ENCODE data around the gene TMEM9.

The TMEM9 gene

DNA sequence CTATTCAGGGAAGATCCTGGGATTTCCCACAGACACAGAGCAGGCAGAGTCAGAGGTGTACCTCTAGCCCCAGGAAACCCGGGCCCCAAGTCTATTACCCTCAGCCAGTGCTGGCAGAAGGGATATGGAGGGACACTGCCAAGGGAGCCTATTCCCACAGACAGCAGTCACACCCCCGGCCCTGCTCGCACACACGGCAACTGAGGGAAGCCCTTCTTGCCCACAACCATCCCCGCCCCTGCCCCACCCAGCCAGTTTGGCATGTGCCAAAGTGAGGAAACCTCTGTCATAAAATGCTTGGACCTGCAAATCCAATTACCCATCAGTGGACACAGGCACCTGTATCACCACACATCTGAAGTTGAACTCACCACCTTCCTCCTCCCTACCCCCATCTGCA is 48.6 kb downstream of the TMEM9 start:
- DNase-seq (ENCODE audit: low read depth in 2 of 2), result no peak

DNA sequence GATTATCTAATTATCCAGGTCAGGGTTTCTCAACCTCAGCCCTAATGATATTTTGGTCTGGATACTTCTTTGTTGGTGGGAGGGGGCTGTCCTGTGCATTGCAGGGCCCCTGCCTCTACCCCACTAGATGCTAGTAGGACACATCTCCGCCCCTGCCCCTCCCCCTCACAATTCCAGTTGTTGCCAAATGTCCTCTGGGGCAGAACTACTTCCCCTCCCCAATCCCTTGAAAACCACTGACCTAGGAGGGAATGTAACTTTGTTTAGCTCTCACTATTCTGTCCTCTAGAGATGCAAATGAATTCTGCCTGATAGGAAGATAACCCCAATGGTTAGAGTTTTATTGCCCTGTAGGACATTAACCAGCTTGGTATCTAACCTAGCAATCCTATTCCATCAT is 50.1 kb downstream of the TMEM9 start:
- no peak for DNase-seq (ENCODE audit: low read depth in 2 of 2)

DNA sequence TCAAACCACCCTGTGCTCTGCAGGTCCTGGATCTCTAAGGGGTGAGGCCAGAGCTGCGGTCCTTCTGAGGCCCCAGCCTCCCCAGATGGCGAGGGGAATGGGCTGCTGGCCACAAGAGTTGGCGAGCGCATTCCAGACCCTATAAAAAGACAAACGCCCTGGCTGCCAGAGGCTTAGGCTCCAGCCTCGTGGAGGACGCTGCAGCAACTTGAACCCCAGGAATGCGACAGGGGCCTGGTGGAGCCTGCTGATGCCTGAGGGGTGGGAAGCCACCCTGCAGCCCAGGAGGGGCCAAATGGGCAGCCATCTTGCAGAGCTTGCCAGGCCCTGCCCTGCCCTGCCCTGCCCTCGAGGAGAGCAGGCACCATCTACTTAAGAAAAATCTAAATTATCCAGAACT is 50.6 kb downstream of the TMEM9 start:
- no peak for DNase-seq (ENCODE audit: low read depth in 2 of 2)

DNA sequence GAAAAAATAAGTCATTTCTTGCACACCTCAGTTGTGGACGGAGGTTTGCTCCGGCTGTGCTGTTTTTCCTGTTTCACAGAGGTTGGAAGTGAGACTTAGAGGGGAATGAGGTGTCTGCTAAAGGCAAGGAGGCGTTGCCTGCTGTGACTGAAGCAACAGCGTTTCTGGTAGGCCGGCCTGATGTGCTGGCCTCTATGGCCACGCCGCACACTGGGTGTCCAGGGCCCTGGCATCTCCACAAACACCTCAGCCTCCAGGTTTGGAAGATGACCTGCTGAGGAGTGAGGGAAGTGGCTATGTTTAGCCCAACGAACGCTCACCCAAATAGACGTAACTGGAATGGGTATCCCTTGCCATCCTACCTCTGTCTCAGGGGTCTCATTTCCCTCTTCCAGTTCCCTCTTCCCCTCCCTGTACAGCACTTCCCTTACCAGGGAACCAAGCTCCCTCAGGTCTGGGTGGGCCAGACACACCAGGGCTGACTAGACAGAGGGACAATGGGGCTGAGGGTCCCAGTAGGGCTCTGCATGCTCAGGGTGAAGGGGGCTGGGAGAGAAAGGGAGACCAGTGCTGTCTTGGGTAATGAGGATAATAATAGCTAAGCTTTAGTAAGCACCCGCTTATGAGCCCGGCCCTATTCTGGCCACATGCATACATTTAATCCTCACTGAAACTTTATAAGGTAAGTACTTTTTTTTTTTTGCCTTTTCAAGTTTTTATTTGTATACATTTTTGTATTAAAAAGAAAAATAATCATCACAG is 53.9 kb downstream of the TMEM9 start:
- no peak for DNase-seq (ENCODE audit: low read depth in 2 of 2)

DNA sequence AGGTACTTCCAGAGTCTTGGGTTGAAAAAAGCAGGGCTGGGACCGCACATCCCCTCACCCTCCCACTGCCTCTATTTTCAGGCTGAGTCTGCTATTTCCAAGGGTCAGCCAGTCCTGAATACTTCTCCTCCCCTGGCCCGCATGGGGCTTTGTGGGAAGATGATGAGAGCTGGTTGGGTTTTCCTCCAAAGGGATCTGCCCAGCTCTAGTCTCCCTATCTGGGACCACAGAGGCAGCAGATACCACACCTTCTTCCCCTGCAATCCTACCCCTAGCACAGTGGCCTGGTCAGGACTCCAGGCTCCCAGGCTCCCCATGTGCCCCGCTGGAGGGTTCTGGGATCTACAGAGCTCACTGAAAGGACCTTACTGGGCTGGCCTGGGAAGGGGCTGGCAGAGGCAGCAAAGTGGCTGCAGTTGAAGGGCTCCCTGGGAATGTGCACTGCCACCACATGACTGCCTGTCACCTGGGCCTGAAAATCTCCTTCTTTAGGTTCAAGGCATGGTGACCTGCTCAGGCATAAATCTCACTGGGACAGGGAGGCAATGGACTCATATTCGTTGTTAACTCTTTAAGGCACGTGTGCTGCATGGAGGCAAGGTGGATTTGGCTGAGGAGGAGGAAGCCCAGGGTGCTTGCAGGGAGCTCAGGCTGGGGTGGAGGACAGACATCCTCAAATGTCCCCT is 55.1 kb downstream of the TMEM9 start:
- no peak for DNase-seq (ENCODE audit: low read depth in 2 of 2)

DNA sequence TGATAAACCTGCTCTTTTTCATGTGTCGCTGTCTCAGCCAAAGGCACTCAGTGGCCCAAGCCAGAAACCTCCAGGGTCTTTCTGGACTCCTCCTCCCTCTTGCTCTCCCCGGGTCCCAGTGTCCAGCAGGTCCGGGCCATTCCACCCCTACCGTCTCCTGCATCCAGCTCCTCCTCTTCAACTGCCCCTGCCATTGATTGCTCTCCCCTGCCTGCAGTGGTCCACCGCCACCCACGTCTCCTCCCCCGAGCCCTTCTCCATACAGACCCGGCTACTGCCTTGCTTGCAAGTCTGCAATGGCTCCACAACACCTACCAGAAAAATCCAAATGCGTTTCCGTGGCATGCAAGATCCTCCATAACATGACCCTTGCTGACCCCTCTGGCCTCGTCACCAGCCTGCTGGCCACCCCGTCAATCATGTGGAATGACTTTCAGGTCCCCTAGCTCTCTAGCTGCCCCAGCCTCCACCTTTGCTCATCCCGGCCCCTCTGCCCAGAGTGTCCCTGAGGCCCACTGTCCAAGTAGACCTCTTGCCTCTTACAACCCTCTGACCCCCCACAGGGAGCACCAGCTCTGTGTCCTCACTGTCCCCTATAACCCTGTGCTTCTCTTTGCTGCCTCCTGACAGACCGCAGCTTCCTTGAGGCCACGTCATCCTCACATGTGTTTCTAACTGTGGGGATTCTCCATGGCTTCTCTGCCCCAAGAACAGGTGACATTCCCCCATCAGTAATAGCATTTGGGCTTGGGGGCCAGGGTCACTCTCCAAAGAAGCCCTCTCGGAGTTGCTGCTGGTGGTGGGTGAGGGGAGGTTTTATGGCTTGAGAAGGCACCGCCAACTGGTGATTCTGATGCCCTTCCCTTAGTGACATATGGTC is 57.1 kb downstream of the TMEM9 start:
- no peak for DNase-seq (ENCODE audit: low read depth in 2 of 2)

GRCh38 chr1:201096041-201096461 is 58.2 kb downstream of the TMEM9 start:
- no peak for DNase-seq (ENCODE audit: low read depth in 2 of 2)

- no peak for DNase-seq (ENCODE audit: low read depth in 2 of 2)
Measured at GRCh38 chr1:201095581-201095980, 58.7 kb downstream of the TMEM9 start.

DNA sequence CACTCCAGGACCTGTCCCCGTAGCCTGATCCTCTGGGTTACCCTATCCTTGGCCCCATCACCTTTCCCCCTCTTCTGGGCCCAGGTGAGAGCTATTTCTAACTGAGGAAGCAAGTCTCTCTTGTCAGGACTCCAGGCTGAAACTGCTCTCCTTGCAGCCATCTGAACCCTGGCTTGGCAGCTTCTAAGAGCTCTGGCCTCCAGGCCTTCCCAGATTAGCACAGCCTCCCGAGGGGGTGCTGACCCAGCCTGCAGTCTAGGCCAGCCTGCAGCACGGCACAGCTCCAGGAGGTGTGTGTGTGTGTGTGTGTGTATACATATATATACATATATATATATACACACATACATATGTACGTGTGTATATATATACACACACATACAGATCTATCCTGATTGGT is 59.4 kb downstream of the TMEM9 start:
- DNase-seq (ENCODE audit: low read depth in 2 of 2), result no peak

DNA sequence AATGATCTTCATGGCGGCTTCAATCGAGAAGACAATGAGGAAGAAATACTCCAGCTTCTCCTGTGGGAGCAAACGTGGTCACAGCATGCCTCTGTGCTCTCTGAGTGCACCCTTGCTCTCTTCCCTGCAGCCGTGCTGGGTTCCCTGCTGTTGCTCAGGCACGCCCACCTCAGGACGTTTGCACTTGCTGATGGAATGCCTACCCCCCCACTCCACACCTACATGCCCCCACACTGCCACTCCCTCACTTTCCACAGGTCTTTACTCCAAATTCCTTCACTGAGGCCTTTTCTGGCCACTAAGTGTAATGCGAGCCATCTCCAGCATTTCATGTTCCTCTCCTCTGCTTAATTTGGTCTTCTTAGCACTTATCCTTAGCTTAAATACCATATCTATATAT is 60.3 kb downstream of the TMEM9 start:
- no peak for DNase-seq (ENCODE audit: low read depth in 2 of 2)

DNA sequence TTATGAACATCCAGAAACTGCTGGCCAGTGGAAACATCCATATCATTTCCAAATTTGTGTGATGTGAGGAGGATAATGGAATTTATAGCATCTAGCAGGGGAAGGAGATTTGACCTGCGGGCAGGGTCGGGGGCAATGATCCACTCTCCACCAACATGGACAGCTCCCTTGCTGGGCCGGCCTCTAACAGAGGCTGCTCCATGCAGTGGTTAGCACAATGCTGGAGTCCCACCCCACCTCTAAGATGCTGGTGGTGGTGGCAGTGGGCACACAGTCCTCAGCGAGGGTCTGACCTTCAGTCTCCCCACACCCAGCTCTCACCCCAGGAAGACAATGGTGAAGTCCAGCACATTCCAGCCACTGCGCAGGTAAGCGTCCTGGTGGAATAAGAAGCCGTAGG is 60.7 kb downstream of the TMEM9 start:
- no peak for DNase-seq (ENCODE audit: low read depth in 2 of 2)

GRCh38 chr1:201092738-201093137 is 61.5 kb downstream of the TMEM9 start:
- DNase-seq (ENCODE audit: low read depth in 2 of 2), result no peak

GRCh38 chr1:201091256-201091655 is 63.0 kb downstream of the TMEM9 start:
- DNase-seq (ENCODE audit: low read depth in 2 of 2), result no peak

- no peak for DNase-seq (ENCODE audit: low read depth in 2 of 2)
Measured at GRCh38 chr1:201090541-201090940, 63.7 kb downstream of the TMEM9 start.

DNA sequence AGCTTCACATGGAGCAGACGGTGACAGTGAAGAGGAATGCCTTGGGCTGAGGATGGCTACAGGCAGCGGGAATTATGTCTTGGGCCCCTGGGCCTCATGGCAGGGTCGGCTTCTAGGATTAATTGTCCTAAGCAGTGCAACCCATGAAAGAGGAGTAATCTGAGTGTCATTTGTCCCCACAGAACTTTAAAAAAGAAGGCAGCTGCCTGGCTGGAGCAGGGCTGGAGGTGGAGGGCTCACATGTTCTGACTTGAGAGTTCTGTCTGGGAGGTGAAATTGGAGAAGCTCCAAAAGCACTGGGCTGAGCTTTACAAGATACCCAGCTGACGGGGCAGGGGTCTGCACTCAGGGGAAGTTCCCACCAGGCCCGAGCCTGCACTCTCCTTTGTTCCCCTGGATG is 64.7 kb downstream of the TMEM9 start:
- DNase-seq (ENCODE audit: low read depth in 2 of 2), result no peak

GRCh38 chr1:201088901-201089525 is 65.3 kb downstream of the TMEM9 start:
- DNase-seq (ENCODE audit: low read depth in 2 of 2), result no peak

DNA sequence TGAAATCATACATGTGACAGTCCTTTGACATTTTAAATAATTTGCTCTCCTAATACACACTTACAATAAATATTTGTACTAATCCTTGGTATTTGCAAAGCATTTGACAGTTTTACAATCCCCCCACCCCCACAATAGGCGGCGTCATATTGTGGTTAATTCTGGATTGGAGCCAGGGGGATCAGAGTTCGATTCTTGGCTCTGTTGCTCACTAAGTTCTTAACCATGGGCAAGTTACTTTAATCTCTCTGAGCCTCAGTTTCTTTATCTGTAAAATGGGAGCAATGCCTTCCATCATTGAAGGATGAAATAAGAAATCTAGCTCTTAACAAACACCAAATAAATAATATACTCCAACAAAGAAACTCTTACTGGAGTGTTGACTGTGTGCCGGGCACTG is 65.9 kb downstream of the TMEM9 start:
- no peak for DNase-seq (ENCODE audit: low read depth in 2 of 2)

- DNase-seq (ENCODE audit: low read depth in 2 of 2), result peak; percentile 3 to 19
Measured at GRCh38 chr1:201085902-201086735, 68.2 kb downstream of the TMEM9 start.
